ENCODE results near the gene CATSPERE. TPM values are rescaled to one million over a fixed set of nuclear protein-coding genes. Genes with fewer than 3 reads are reported as not detected.
"Not testable (repeated sequence)": the region's sequence is repeated elsewhere in the genome, so short reads cannot be mapped to it uniquely, and the experiment has no call there.

The CATSPERE gene
- total RNA-seq, 2 donors from 2014 or later: 1.5 TPM

DNA sequence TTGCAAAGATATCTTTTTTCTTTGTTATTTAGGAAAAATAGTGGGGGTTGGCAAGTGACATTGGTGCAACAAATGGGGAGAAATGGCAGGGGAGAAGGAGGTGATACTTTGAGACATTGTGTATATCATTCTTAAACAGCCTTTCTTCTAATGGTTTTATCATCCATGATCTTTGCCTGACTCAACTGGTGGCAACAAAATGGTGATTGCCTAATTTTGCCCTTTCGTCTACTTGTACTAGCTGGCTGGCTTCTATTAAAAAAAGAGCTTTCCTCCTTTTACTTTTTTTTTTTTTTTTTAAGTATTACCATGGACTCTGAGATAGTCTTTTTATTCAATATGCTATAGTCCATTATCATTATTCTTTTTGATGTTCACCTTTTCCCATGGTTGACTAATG, 219.6 kb downstream of the CATSPERE start:
- intact Hi-C loops (cut with DNase I): no loop called here
- DNase-seq (ENCODE audit: low spot score): no peak

DNA sequence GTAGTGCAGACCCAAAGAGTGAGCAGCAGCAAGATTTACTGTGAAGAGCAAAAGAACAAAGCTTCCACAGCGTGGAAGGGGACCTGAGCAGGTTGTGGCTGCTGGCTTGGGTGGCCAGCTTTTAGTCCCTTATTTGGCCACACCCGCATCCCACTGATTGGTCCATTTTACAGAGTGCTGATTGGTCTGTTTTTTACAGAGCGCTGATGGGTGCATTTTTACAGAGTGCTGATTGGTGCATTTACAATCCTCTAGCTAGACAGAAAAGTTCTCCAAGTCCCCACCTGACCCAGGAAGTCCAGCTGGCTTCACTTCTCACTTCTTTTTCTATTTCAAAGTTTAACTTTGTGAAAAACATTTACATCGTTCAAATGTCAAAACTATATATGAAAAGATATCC, 221.0 kb downstream of the CATSPERE start:
- intact Hi-C loops (cut with DNase I): not testable (repeated sequence)

More for the DNA sequence above, 221.0 kb downstream of the CATSPERE start:
- DNase-seq (ENCODE audit: low spot score): not testable (repeated sequence)

Other genes starting within 250 kb of the CATSPERE start
- gene ADSS2, start 9.4 kb upstream of the CATSPERE start, total RNA-seq: 10 to 100 TPM; 30.8 to 31.8 TPM
- 10 to 100 TPM; 28.4 to 31.6 TPM for gene DESI2, start 191.9 kb downstream of the CATSPERE start, total RNA-seq

Data from posterior vena cava (tissue), 2 donors.